C4-2B (cell line): ENCODE data around the gene AGPAT3.

ENCODE experiments used
- ZFX ChIP-seq: fragments of 450-650 bp; IDR thresholded peaks from 2 replicates; pipeline ENCODE4 v1.6.1; 2017
- TF ChIP-seq, protein P1 (sequence below): fragments of 450-650 bp; conservative IDR thresholded peaks from 2 replicates; pipeline ENCODE4 v1.5.1; 2017; ENCODE audit warnings: mild to moderate bottlenecking

DNA sequence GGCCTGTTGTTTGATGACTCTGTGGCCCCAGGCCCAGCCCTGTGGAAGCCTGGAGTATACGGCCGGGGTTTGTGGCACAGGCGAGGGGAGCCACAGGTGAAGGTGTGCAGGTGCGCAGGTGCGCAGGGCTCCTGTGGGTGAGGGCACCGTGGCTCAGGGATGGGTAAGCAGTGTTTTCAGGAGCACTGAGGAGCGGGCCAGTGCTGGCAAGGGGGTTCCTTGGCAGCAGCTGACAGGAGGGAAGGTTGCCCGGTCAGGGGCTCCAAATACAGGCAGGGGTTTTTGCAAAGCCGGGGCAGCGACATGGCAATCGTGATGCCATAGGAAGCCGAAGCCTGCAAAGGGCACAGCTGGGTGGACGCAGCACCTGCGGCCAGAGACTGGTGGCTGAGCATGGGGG, 20.7 kb downstream of the AGPAT3 start:
- TF ChIP-seq, protein P1, sequence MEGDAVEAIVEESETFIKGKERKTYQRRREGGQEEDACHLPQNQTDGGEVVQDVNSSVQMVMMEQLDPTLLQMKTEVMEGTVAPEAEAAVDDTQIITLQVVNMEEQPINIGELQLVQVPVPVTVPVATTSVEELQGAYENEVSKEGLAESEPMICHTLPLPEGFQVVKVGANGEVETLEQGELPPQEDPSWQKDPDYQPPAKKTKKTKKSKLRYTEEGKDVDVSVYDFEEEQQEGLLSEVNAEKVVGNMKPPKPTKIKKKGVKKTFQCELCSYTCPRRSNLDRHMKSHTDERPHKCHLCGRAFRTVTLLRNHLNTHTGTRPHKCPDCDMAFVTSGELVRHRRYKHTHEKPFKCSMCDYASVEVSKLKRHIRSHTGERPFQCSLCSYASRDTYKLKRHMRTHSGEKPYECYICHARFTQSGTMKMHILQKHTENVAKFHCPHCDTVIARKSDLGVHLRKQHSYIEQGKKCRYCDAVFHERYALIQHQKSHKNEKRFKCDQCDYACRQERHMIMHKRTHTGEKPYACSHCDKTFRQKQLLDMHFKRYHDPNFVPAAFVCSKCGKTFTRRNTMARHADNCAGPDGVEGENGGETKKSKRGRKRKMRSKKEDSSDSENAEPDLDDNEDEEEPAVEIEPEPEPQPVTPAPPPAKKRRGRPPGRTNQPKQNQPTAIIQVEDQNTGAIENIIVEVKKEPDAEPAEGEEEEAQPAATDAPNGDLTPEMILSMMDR: no peak
- no peak for TF ChIP-seq ZFX
